Measurements from ENCODE around the gene STX19. TPM values are rescaled to one million over a fixed set of nuclear protein-coding genes. Genes with fewer than 3 reads are reported as not detected.

STX19 gene
- total RNA-seq, 2 experiments from 2014 or later: not detected

GRCh38 chr3:94024385-94024784, 4.0 kb downstream of the STX19 start:
- H3K36me3 ChIP-seq (ENCODE audit: insufficient read depth, low read length): no peaks in the 10 kb centered on the region
- H4K20me1 ChIP-seq (ENCODE audit: insufficient read depth, low read length): no peaks in the 10 kb centered on the region
- H3K79me2 ChIP-seq (ENCODE audit: insufficient read depth, low read depth, low read length): no peaks in the 10 kb centered on the region
- CTCF ChIA-PET (ENCODE audit: unreplicated experiment): interaction anchor here (1.5 kb wide), 1 partner anchor 13 kb away, joined by 3 read pairs; no protein-coding TSS in a partner anchor
- H3K4me2 ChIP-seq (ENCODE audit: low read length): no peak overlapping the region
- no peak overlapping the region for H3K27ac ChIP-seq (ENCODE audit: low read depth, low read length, poor library complexity, severe bottlenecking)
- no peaks in the 10 kb centered on the region for H3K9me3 ChIP-seq (ENCODE audit: low read length)
- POLR2A ChIA-PET: interaction anchor here (1.0 to 1.4 kb wide), 4 partner anchors 9 to 38 kb away, joined by 3 read pairs; partner anchors contain the start of genes DHFR2 and NSUN3
- intact Hi-C loops (cut with micrococcal nuclease; ENCODE audit: unreplicated experiment): loop anchor here (5.0 kb wide), 1 partner anchor 43 kb away; no protein-coding TSS in a partner anchor
- no peak overlapping the region for H2AFZ ChIP-seq (ENCODE audit: low read length)
- no TSS peak for BruUV-seq (replicated peaks)
- H3K4me3 ChIP-seq (ENCODE audit: low read depth, low read length, poor library complexity, severe bottlenecking): no peak overlapping the region
- H3K4me1 ChIP-seq (ENCODE audit: insufficient read depth, low read length, poor library complexity, severe bottlenecking): no peaks in the 10 kb centered on the region
- TF ChIP-seq, protein P1, sequence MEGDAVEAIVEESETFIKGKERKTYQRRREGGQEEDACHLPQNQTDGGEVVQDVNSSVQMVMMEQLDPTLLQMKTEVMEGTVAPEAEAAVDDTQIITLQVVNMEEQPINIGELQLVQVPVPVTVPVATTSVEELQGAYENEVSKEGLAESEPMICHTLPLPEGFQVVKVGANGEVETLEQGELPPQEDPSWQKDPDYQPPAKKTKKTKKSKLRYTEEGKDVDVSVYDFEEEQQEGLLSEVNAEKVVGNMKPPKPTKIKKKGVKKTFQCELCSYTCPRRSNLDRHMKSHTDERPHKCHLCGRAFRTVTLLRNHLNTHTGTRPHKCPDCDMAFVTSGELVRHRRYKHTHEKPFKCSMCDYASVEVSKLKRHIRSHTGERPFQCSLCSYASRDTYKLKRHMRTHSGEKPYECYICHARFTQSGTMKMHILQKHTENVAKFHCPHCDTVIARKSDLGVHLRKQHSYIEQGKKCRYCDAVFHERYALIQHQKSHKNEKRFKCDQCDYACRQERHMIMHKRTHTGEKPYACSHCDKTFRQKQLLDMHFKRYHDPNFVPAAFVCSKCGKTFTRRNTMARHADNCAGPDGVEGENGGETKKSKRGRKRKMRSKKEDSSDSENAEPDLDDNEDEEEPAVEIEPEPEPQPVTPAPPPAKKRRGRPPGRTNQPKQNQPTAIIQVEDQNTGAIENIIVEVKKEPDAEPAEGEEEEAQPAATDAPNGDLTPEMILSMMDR (conservative IDR thresholded peaks at IDR 0.05; ENCODE audit: low read length): no peak
- TF ChIP-seq EZH2phosphoT487 (IDR thresholded peaks at IDR 0.05; ENCODE audit: borderline replicate concordance, low read depth, low read length): no peak
- DNase-seq (ENCODE audit: low spot score): no peak
- no peaks in the 10 kb centered on the region for H3K9me2 ChIP-seq (ENCODE audit: insufficient read depth, low read length)

- H3K4me3 ChIP-seq (ENCODE audit: low read depth, low read length, poor library complexity, severe bottlenecking): no peak overlapping the region
- no peaks in the 10 kb centered on the region for H3K9me3 ChIP-seq (ENCODE audit: low read length)
- H3K9me2 ChIP-seq (ENCODE audit: insufficient read depth, low read length): no peaks in the 10 kb centered on the region
- no peaks in the 10 kb centered on the region for H3K79me2 ChIP-seq (ENCODE audit: insufficient read depth, low read depth, low read length)
- DNase-seq (ENCODE audit: low spot score): no peak
- no peak overlapping the region for H2AFZ ChIP-seq (ENCODE audit: low read length)
- H3K4me2 ChIP-seq (ENCODE audit: low read length): no peak overlapping the region
- no peaks in the 10 kb centered on the region for H3K36me3 ChIP-seq (ENCODE audit: insufficient read depth, low read length)
- BruUV-seq (replicated peaks): no TSS peak
- POLR2A ChIA-PET: interaction anchor here (0.6 to 1.6 kb wide), 3 partner anchors 12 to 60 kb away, joined by 4 to 7 read pairs (median 5); partner anchors contain the start of genes DHFR2 and NSUN3
- no peaks in the 10 kb centered on the region for H3K4me1 ChIP-seq (ENCODE audit: insufficient read depth, low read length, poor library complexity, severe bottlenecking)
- CTCF ChIA-PET (ENCODE audit: unreplicated experiment): no interaction called here
- no peaks in the 10 kb centered on the region for H4K20me1 ChIP-seq (ENCODE audit: insufficient read depth, low read length)
- H3K27ac ChIP-seq (ENCODE audit: low read depth, low read length, poor library complexity, severe bottlenecking): no peak overlapping the region
- TF ChIP-seq EZH2phosphoT487 (IDR thresholded peaks at IDR 0.05; ENCODE audit: borderline replicate concordance, low read depth, low read length): no peak
- TF ChIP-seq, protein P1 (conservative IDR thresholded peaks at IDR 0.05; ENCODE audit: low read length): no peak
- intact Hi-C loops (cut with micrococcal nuclease; ENCODE audit: unreplicated experiment): loop anchor here (5.0 kb wide), 1 partner anchor 47 kb away; no protein-coding TSS in a partner anchor
Observed at GRCh38 chr3:94020293-94020692, 8.1 kb downstream of the STX19 start.

DNA sequence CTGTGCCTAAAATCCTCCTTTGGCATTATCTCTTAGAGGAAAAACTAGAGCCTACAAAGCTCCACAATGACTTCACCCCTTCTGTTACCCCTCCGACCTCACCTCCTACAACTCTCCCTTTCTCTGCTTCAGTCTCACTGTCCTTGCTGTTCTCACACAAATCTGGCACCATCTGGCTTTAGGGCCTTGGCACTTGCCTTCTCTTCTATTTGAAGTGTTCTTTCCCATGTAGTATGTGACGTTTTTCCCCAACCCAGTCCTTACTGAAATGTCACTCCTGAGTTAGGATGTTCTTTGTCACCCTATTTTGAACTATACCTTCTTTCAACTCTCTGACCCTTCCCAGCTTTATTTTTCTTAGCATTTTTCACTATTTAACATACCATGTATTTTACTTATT, 8.7 kb downstream of the STX19 start:
- POLR2A ChIA-PET: interaction anchor here (0.6 to 1.6 kb wide), 4 partner anchors 12 to 89 kb away, joined by 4 to 7 read pairs (median 4); partner anchors contain the start of genes DHFR2 and NSUN3
- TF ChIP-seq EZH2phosphoT487 (IDR thresholded peaks at IDR 0.05; ENCODE audit: borderline replicate concordance, low read depth, low read length): no peak
- TF ChIP-seq, protein P1 (conservative IDR thresholded peaks at IDR 0.05; ENCODE audit: low read length): no peak

More for the DNA sequence above, 8.7 kb downstream of the STX19 start:
- Histone ChIP-seq H3K4me2 (ENCODE audit: low read length) (no peak overlapping the region), H3K4me1 (ENCODE audit: insufficient read depth, low read length, poor library complexity, severe bottlenecking) (peaks cover 4% of the 10 kb centered on the region), H4K20me1 (ENCODE audit: insufficient read depth, low read length) (no peaks in the 10 kb centered on the region), H3K9me3 (ENCODE audit: low read length) (no peaks in the 10 kb centered on the region), H3K4me3 (ENCODE audit: low read depth, low read length, poor library complexity, severe bottlenecking) (no peak overlapping the region), H3K27ac (ENCODE audit: low read depth, low read length, poor library complexity, severe bottlenecking) (no peak overlapping the region), H2AFZ (ENCODE audit: low read length) (no peak overlapping the region), H3K79me2 (ENCODE audit: insufficient read depth, low read depth, low read length) (no peaks in the 10 kb centered on the region), H3K9me2 (ENCODE audit: insufficient read depth, low read length) (no peaks in the 10 kb centered on the region), H3K36me3 (ENCODE audit: insufficient read depth, low read length) (no peaks in the 10 kb centered on the region)
- intact Hi-C loops (cut with micrococcal nuclease; ENCODE audit: unreplicated experiment): loop anchor here (5.0 kb wide), 1 partner anchor 48 kb away; no protein-coding TSS in a partner anchor
- DNase-seq (ENCODE audit: low spot score): no peak
- CTCF ChIA-PET (ENCODE audit: unreplicated experiment): no interaction called here
- BruUV-seq (replicated peaks): no TSS peak

All from OCI-LY7 (cell line).